K562 (cell line): ENCODE data around the gene BSPRY. TPM values are rescaled to one million over a fixed set of nuclear protein-coding genes. Genes with fewer than 3 reads are reported as not detected.

Experiments used
- ATAC-seq: fragments of 200-7000 bp; cut with Tn5 transposase; 3 replicates; pipeline ENCODE4 v1.9.1; 2020; ENCODE audit warnings: moderate library complexity
- BruUV-seq: library from RNA; stranded (reverse); fragments of 400-500 nt; replicated peaks from 2 replicates; lab custom pipeline; 2021; lab: Mats Ljungman, UMichigan
- CTCF ChIA-PET: fragments of 300-600 bp; formaldehyde crosslinking; extraction: SDS; loops from one replicate; lab custom pipeline; 2021; ENCODE audit warnings: low intra/inter-chr PET ratio; lab: Yijun Ruan, JAX
- POLR2A ChIA-PET: fragments of 300-600, 350-650 bp; sonication (Branson Sonifier 250); formaldehyde crosslinking; extraction: SDS; loops from one replicate; lab custom pipeline; 2021; ENCODE audit warnings: antibody characterized with exemption, inconsistent platforms; lab: Yijun Ruan, JAX
- DNase-seq, 4 experiments: peaks; one replicate each; pipeline versions ENCODE4 v3.0.0 to v3.0.0-alpha.2; 2011 to 2018; ENCODE audit warnings: low spot score in 3 of 4, mixed read lengths in 3 of 4; ENCODE audit errors: extremely low read depth in 1 of 4
- FAIRE-seq: peaks from 2 replicates; lab custom pipeline; 2011; peaks lifted over from hg19 to GRCh38; lab: Jason Lieb, UNC
- H2AFZ ChIP-seq: 2 replicates; pipeline ENCODE4 v1.6.0; 2011; ENCODE audit warnings: low read depth, low read length, control low read depth, inconsistent platforms
- H3K27ac ChIP-seq: fragments of 200-600 bp; 3 replicates; pipeline ENCODE4 v1.8.0; 2011; ENCODE audit warnings: low read depth, mild to moderate bottlenecking, control low read depth, inconsistent platforms, low read length, moderate library complexity, mixed read lengths; ENCODE audit errors: extremely low read depth
- H3K27me3 ChIP-seq, 2 experiments: fragments of 300-600 bp in 1 of 2; 2 replicates in 1 of 2; 3 replicates in 1 of 2; pipeline versions ENCODE4 v1.6.0 to v1.8.0; 2011; ENCODE audit warnings: inconsistent platforms in 2 of 2, low read length in 2 of 2, mild to moderate bottlenecking in 1 of 2, mixed read lengths in 1 of 2, moderate library complexity in 1 of 2; ENCODE audit not compliant: control insufficient read depth in 2 of 2, insufficient read depth in 2 of 2
- H3K36me3 ChIP-seq: fragments of 300-600 bp; 3 replicates; pipeline ENCODE4 v1.8.0; 2011; ENCODE audit warnings: mild to moderate bottlenecking, low read length, inconsistent platforms; ENCODE audit not compliant: control insufficient read depth, insufficient read depth
- H3K4me1 ChIP-seq, 2 experiments: fragments of 200-600 bp in 1 of 2; replicated peaks in 1 of 2; 2 replicates in 1 of 2; 3 replicates in 1 of 2; pipeline versions ENCODE4 v1.5.1 to v1.8.0; 2011; ENCODE audit warnings: inconsistent platforms in 2 of 2, low read length in 2 of 2, mild to moderate bottlenecking in 1 of 2, mixed read lengths in 1 of 2, moderate library complexity in 1 of 2; ENCODE audit not compliant: control insufficient read depth in 2 of 2, insufficient read depth in 2 of 2
- H3K4me2 ChIP-seq: 2 replicates; pipeline ENCODE4 v1.6.1; 2011; ENCODE audit warnings: low read length, control low read depth, inconsistent platforms, mixed read lengths; ENCODE audit not compliant: insufficient read depth
- H3K4me3 ChIP-seq: fragments of 200-600 bp; sonication (generic), shearing (Covaris generic); 2 replicates; pipeline ENCODE4 v1.5.1; 2016; ENCODE audit warnings: control low read depth, inconsistent platforms
- H3K79me2 ChIP-seq: fragments of 200-600 bp; 3 replicates; pipeline ENCODE4 v1.8.0; 2011; ENCODE audit warnings: low read length, inconsistent platforms; ENCODE audit not compliant: control insufficient read depth, insufficient read depth
- H3K9ac ChIP-seq, 2 experiments: 2 replicates each; pipeline versions ENCODE4 v1.6.0 to v1.6.1; 2011; ENCODE audit warnings: low read depth in 2 of 2, low read length in 2 of 2, control low read depth in 1 of 2, inconsistent platforms in 1 of 2, mild to moderate bottlenecking in 1 of 2, mixed read lengths in 1 of 2; ENCODE audit not compliant: insufficient read depth in 1 of 2
- H3K9me1 ChIP-seq: one replicate; pipeline ENCODE4 v1.6.0; 2011; ENCODE audit warnings: inconsistent platforms, mild to moderate bottlenecking, low read length, moderate library complexity; ENCODE audit not compliant: control insufficient read depth, insufficient read depth
- H3K9me3 ChIP-seq: replicated peaks from 2 replicates; pipeline ENCODE4 v1.5.1; 2011; ENCODE audit warnings: low read depth, low read length, inconsistent platforms; ENCODE audit not compliant: control insufficient read depth, insufficient read depth
- H4K20me1 ChIP-seq: replicated peaks from 2 replicates; pipeline ENCODE4 v1.6.1; 2011; ENCODE audit warnings: low read length, inconsistent platforms, mixed read lengths; ENCODE audit not compliant: control insufficient read depth, insufficient read depth
- ESRRA ChIP-seq: fragments of 450-650 bp; IDR thresholded peaks from 2 replicates; pipeline ENCODE4 v1.6.1; 2014; ENCODE audit warnings: low read depth, mild to moderate bottlenecking, moderate library complexity, borderline replicate concordance
- FIP1L1 ChIP-seq: fragments of 200-400 bp; formaldehyde crosslinking; IDR thresholded peaks from 2 replicates; pipeline ENCODE4 v1.6.1; 2018; ENCODE audit warnings: mild to moderate bottlenecking, low read depth, low read length; ENCODE audit not compliant: poor library complexity, severe bottlenecking
- FOXJ2 ChIP-seq: fragments of 200-800 bp; sonication (Bioruptor generic); IDR thresholded peaks from 2 replicates; pipeline ENCODE4 v1.6.1; 2016; ENCODE audit warnings: missing genetic modification characterization, missing compliant biosample characterization
- FOXJ3 ChIP-seq: sonication (generic); formaldehyde crosslinking; IDR thresholded peaks from 2 replicates; pipeline ENCODE4 v1.4.0; 2020; ENCODE audit warnings: mild to moderate bottlenecking, missing genetic modification reagents
- HNRNPL ChIP-seq: fragments of 200-400 bp; formaldehyde crosslinking; IDR thresholded peaks from 2 replicates; pipeline ENCODE4 v1.6.1; 2017; ENCODE audit warnings: low read depth, mild to moderate bottlenecking, low read length
- KLF16 ChIP-seq: IDR thresholded peaks from 2 replicates; pipeline ENCODE4 v1.6.1; 2016; ENCODE audit warnings: antibody characterized with exemption
- MCM7 ChIP-seq, 2 experiments: fragments of 450-650 bp; IDR thresholded peaks; 2 replicates each; pipeline ENCODE4 v1.6.1; 2016 to 2018
- NCOR1 ChIP-seq: fragments of 450-650 bp; IDR thresholded peaks from 2 replicates; pipeline ENCODE4 v1.6.1; 2016; ENCODE audit warnings: mild to moderate bottlenecking, moderate library complexity
- STAT6 ChIP-seq: sonication (generic); formaldehyde crosslinking; IDR thresholded peaks from 2 replicates; pipeline ENCODE4 v1.8.1; 2023; ENCODE audit warnings: mild to moderate bottlenecking, missing genetic modification reagents
- ZBTB33 ChIP-seq: sonication (generic); formaldehyde crosslinking; IDR thresholded peaks from 2 replicates; pipeline ENCODE4 v1.8.1; 2023; ENCODE audit warnings: mild to moderate bottlenecking, missing genetic modification reagents
- ZNF217 ChIP-seq: sonication (generic); formaldehyde crosslinking; IDR thresholded peaks from 2 replicates; pipeline ENCODE4 v1.8.0; 2022; ENCODE audit warnings: mild to moderate bottlenecking, missing genetic modification reagents
- ZNF347 ChIP-seq: fragments of 450-650 bp; formaldehyde crosslinking; IDR thresholded peaks from 2 replicates; pipeline ENCODE4 v1.4.0; 2020; ENCODE audit warnings: low read depth, mild to moderate bottlenecking, moderate library complexity
- WGBS: fragments of 100-300 bp; shearing (Covaris generic); methylation state at CpG from one replicate; pipeline ENCODE4 v1.1.6; 2016; ENCODE audit warnings: low coverage, mixed read lengths; ENCODE audit not compliant: insufficient coverage; ENCODE audit errors: missing lambda C conversion rate; 5-methylcytosine and 5-hydroxymethylcytosine counted together
- in situ Hi-C: fragments of 300-500 bp; cut with MboI; formaldehyde crosslinking; loops from 4 replicates; pipeline ENCODE4 v1.15.0; 2018; ENCODE audit warnings: inconsistent platforms, mixed read lengths
- intact Hi-C: fragments of 100-400 bp; cut with micrococcal nuclease; formaldehyde crosslinking; loops from 2 replicates; pipeline ENCODE4 v1.14.2; 2022
- polyA plus RNA-seq, 8 experiments: library from polyadenylated mRNA; depleted of rRNA in 4 of 8; stranded (reverse) in 5 of 8; unstranded in 3 of 8; fragments of >200 nt; fragmentation: Nextera tagmentation in 2 of 8; fragmentation: Illumina TruSeq in 1 of 8; extraction: Ambion mirVana in 2 of 8; extraction: Trizol in 1 of 8; gene quantifications; 2 replicates each; pipeline versions ENCODE4 v1.2.1 to v1.2.3, GENCODE V29; 2011 to 2014; ENCODE audit warnings: inconsistent platforms in 1 of 8, missing spikeins in 1 of 8
- total RNA-seq, 7 experiments: library from RNA; depleted of rRNA in 6 of 7; stranded (reverse); fragments of >200 nt in 6 of 7; fragmentation: Illumina TruSeq in 2 of 7; extraction: Trizol in 2 of 7; gene quantifications; 2 replicates each; pipeline versions ENCODE4 v1.2.1 to v1.2.3, GENCODE V29; 2011 to 2021; ENCODE audit warnings: low replicate concordance in 1 of 7

BSPRY gene
- total and polyA plus RNA-seq, 9 of the 15 experiments (the other 6 are each of a cell fraction or from before 2014, with no cell fraction given): 0.07 to 0.67 (median 0.18) TPM

GRCh38 chr9:113319054-113319453, 30.3 kb upstream of the BSPRY start:
- ATAC-seq: no peak
- Histone ChIP-seq H3K36me3 (no peaks in the 10 kb centered on the region), H3K4me3 (no peak overlapping the region), H3K9me3 (no peaks in the 10 kb centered on the region), H2AFZ (no peak overlapping the region), H3K27me3 (peaks cover 11 to 34% of the 10 kb centered on the region in 2 experiments; a peak in 3 of 5 replicates), H3K79me2 (no peaks in the 10 kb centered on the region), H3K27ac (no peak overlapping the region), H3K4me1 (no peaks in the 10 kb centered on the region; a peak in 1 of 5 replicates), H3K4me2 (no peak overlapping the region), H3K9ac (no peak overlapping the region), H4K20me1 (0 out of 2 replicates have a peak, but pooled peaks cover 3% of the 10 kb centered on the region), H3K9me1 (no peaks in the 10 kb centered on the region)
- no peak for DNase-seq
- POLR2A ChIA-PET: interaction anchor here (0.9 to 1.7 kb wide), 2 partner anchors 21 to 79 kb away, joined by 3 to 5 read pairs; partner anchors contain the start of gene WDR31
- in situ Hi-C loops (no loop called here), intact Hi-C loops (no loop called here)
- CTCF ChIA-PET: no interaction called here
- 0% methylated on average over 2 of the region's 2 CpGs for WGBS
- no peak for FAIRE-seq
- no peak for TF ChIP-seq ZBTB33 (CRISPR knock-in tag)
- no peak for TF ChIP-seq MCM7 (IDR thresholded peaks at IDR 0.05)
- TF ChIP-seq FIP1L1: no peak
- no peak for TF ChIP-seq ZNF217 (CRISPR knock-in tag)
- no peak for TF ChIP-seq NCOR1
- no peak for TF ChIP-seq ESRRA
- no peak for TF ChIP-seq ZNF347 (CRISPR knock-in tag)
- TF ChIP-seq KLF16: no peak
- TF ChIP-seq HNRNPL: no peak
- no peak for TF ChIP-seq FOXJ2 (tag)
- TF ChIP-seq FOXJ3 (CRISPR knock-in tag): no peak
- no peak for TF ChIP-seq STAT6 (CRISPR knock-in tag)
- no TSS peak for BruUV-seq
